ENCODE data around the gene NRXN3.

DNA sequence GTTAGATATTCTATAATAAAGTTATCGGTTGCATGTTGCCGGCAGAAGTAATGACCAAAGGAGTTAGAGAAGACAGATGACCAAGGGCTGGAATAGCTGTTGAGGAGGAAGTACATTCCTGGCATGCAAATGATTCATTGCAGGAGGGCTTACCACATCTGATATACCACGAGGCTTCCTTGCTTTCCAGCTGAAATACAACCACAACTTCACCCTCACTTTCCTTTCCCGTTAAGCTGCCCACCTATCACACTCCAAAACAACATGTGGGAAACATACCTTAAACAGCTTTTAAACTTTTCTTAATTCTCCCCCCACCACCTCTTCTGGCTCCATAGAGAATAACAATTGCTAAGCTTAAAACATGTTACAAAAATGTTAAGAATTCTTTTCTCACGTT, 594.1 kb downstream of the NRXN3 start:
- TF ChIP-seq, protein P1, sequence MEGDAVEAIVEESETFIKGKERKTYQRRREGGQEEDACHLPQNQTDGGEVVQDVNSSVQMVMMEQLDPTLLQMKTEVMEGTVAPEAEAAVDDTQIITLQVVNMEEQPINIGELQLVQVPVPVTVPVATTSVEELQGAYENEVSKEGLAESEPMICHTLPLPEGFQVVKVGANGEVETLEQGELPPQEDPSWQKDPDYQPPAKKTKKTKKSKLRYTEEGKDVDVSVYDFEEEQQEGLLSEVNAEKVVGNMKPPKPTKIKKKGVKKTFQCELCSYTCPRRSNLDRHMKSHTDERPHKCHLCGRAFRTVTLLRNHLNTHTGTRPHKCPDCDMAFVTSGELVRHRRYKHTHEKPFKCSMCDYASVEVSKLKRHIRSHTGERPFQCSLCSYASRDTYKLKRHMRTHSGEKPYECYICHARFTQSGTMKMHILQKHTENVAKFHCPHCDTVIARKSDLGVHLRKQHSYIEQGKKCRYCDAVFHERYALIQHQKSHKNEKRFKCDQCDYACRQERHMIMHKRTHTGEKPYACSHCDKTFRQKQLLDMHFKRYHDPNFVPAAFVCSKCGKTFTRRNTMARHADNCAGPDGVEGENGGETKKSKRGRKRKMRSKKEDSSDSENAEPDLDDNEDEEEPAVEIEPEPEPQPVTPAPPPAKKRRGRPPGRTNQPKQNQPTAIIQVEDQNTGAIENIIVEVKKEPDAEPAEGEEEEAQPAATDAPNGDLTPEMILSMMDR (conservative IDR thresholded peaks at IDR 0.05; ENCODE audit: low read depth in 2 of 2): no peak
- TF ChIP-seq EZH2 (IDR thresholded peaks at IDR 0.05; ENCODE audit: low read depth, unreplicated experiment) (no peak), POLR2AphosphoS5 (IDR thresholded peaks at IDR 0.05; ENCODE audit: low read depth) (no peak)
- TF ChIP-seq, protein P2, sequence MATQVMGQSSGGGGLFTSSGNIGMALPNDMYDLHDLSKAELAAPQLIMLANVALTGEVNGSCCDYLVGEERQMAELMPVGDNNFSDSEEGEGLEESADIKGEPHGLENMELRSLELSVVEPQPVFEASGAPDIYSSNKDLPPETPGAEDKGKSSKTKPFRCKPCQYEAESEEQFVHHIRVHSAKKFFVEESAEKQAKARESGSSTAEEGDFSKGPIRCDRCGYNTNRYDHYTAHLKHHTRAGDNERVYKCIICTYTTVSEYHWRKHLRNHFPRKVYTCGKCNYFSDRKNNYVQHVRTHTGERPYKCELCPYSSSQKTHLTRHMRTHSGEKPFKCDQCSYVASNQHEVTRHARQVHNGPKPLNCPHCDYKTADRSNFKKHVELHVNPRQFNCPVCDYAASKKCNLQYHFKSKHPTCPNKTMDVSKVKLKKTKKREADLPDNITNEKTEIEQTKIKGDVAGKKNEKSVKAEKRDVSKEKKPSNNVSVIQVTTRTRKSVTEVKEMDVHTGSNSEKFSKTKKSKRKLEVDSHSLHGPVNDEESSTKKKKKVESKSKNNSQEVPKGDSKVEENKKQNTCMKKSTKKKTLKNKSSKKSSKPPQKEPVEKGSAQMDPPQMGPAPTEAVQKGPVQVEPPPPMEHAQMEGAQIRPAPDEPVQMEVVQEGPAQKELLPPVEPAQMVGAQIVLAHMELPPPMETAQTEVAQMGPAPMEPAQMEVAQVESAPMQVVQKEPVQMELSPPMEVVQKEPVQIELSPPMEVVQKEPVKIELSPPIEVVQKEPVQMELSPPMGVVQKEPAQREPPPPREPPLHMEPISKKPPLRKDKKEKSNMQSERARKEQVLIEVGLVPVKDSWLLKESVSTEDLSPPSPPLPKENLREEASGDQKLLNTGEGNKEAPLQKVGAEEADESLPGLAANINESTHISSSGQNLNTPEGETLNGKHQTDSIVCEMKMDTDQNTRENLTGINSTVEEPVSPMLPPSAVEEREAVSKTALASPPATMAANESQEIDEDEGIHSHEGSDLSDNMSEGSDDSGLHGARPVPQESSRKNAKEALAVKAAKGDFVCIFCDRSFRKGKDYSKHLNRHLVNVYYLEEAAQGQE (IDR thresholded peaks at IDR 0.05; ENCODE audit: unreplicated experiment): no peak

All from GM23338 (cell line).